Midbrain (tissue), 1 donor: ENCODE measurements around the gene TMEM131L.
"Not testable (repeated sequence)": the region's sequence is repeated elsewhere in the genome, so short reads cannot be mapped to it uniquely, and the experiment has no call there.

Experiments used
- DNase-seq: peaks from one replicate; lab custom pipeline; 2025; lab: John Stamatoyannopoulos, UW

The TMEM131L gene

GRCh38 chr4:153541456-153542096, 75.4 kb downstream of the TMEM131L start:
- no peak for DNase-seq

GRCh38 chr4:153542131-153542530, 76.0 kb downstream of the TMEM131L start:
- no peak for DNase-seq

- DNase-seq, result no peak
Observed at GRCh38 chr4:153542834-153543233, 76.7 kb downstream of the TMEM131L start.

GRCh38 chr4:153543351-153543750, 77.2 kb downstream of the TMEM131L start:
- DNase-seq, result no peak

- no peak for DNase-seq
Observed at GRCh38 chr4:153545822-153546221, 79.7 kb downstream of the TMEM131L start.

- no peak for DNase-seq
Observed at GRCh38 chr4:153546280-153546679, 80.1 kb downstream of the TMEM131L start.

GRCh38 chr4:153547520-153547919, 81.4 kb downstream of the TMEM131L start:
- DNase-seq, result no peak

GRCh38 chr4:153548907-153549306, 82.7 kb downstream of the TMEM131L start:
- DNase-seq, result not testable (repeated sequence)

- DNase-seq, result no peak
Observed at GRCh38 chr4:153549405-153549804, 83.2 kb downstream of the TMEM131L start.

- no peak for DNase-seq
Observed at GRCh38 chr4:153553155-153553818, 87.1 kb downstream of the TMEM131L start.

- no peak for DNase-seq
Observed at GRCh38 chr4:153553819-153554170, 87.6 kb downstream of the TMEM131L start.

- no peak for DNase-seq
Observed at GRCh38 chr4:153555730-153556434, 89.7 kb downstream of the TMEM131L start.

GRCh38 chr4:153556435-153556815, 90.3 kb downstream of the TMEM131L start:
- no peak for DNase-seq

- DNase-seq, result no peak
Observed at GRCh38 chr4:153560908-153561307, 94.7 kb downstream of the TMEM131L start.

GRCh38 chr4:153564630-153565525, 98.7 kb downstream of the TMEM131L start:
- peak; percentile 49 for DNase-seq

- DNase-seq, result no peak
Observed at GRCh38 chr4:153566631-153567150, 100.5 kb downstream of the TMEM131L start.

GRCh38 chr4:153567660-153568059, 101.5 kb downstream of the TMEM131L start:
- DNase-seq, result not testable (repeated sequence)

GRCh38 chr4:153570228-153570973, 104.2 kb downstream of the TMEM131L start:
- DNase-seq, result no peak

- DNase-seq, result no peak
Observed at GRCh38 chr4:153571006-153571545, 104.9 kb downstream of the TMEM131L start.

GRCh38 chr4:153572609-153573008, 106.4 kb downstream of the TMEM131L start:
- no peak for DNase-seq

- DNase-seq, result no peak
Observed at GRCh38 chr4:153573221-153573620, 107.1 kb downstream of the TMEM131L start.
